A673 (cell line): Measurements from ENCODE around the gene CNKSR1. TPM values are rescaled to one million over a fixed set of nuclear protein-coding genes. Genes with fewer than 3 reads are reported as not detected.

Source experiments
- BruUV-seq: library from RNA; stranded (reverse); fragments of 400-500 nt; replicated peaks from 2 replicates; lab custom pipeline; 2021; lab: Mats Ljungman, UMichigan
- CTCF ChIA-PET: fragments of 300-600 bp; sonication (Branson Sonifier 250); formaldehyde crosslinking; loops from one replicate; lab custom pipeline; 2022; ENCODE audit warnings: antibody characterized with exemption; lab: Charles Lee
- POLR2A ChIA-PET: fragments of 300-600 bp; sonication (Branson Sonifier 250); formaldehyde crosslinking; loops from one replicate; lab custom pipeline; 2022; ENCODE audit warnings: antibody characterized with exemption; ENCODE audit not compliant: low non-redundant PET; lab: Charles Lee
- DNase-seq: peaks from one replicate; pipeline ENCODE4 v3.0.0-alpha.2; 2015; ENCODE audit warnings: low spot score
- H3K27ac ChIP-seq: fragments of 200-600 bp; sonication (generic); 2 replicates; pipeline ENCODE4 v1.5.1; 2016; ENCODE audit warnings: mixed run types, low read depth, mild to moderate bottlenecking, mixed read lengths, antibody characterized with exemption, low read length; ENCODE audit not compliant: poor library complexity, severe bottlenecking
- H3K27me3 ChIP-seq: fragments of 200-600 bp; sonication (generic); replicated peaks from 2 replicates; pipeline ENCODE4 v1.6.1; 2017; ENCODE audit warnings: mixed run types, low read depth, mild to moderate bottlenecking, mixed read lengths, antibody characterized with exemption, low read length; ENCODE audit not compliant: insufficient read depth, poor library complexity
- H3K36me3 ChIP-seq: fragments of 200-600 bp; sonication (generic); 2 replicates; pipeline ENCODE4 v1.6.1; 2016; ENCODE audit warnings: mixed run types, mild to moderate bottlenecking, mixed read lengths, antibody characterized with exemption, low read length; ENCODE audit not compliant: insufficient read depth, poor library complexity, severe bottlenecking
- H3K4me1 ChIP-seq: fragments of 200-600 bp; sonication (generic); 2 replicates; pipeline ENCODE4 v1.6.1; 2017; ENCODE audit warnings: mixed run types, mild to moderate bottlenecking, mixed read lengths, antibody characterized with exemption, low read length; ENCODE audit not compliant: insufficient read depth, poor library complexity, severe bottlenecking
- H3K4me3 ChIP-seq: fragments of 200-600 bp; sonication (generic); 2 replicates; pipeline ENCODE4 v1.5.1; 2016; ENCODE audit warnings: low read depth, mixed run types, mild to moderate bottlenecking, mixed read lengths, low read length; ENCODE audit not compliant: poor library complexity, severe bottlenecking
- H3K9me3 ChIP-seq: fragments of 200-600 bp; sonication (generic); 2 replicates; pipeline ENCODE4 v1.6.1; 2016; ENCODE audit warnings: mixed run types, low read depth, mild to moderate bottlenecking, mixed read lengths, antibody characterized with exemption, low read length; ENCODE audit not compliant: poor library complexity, severe bottlenecking
- CTCF ChIP-seq: fragments of 300-800, 200-600 bp; sonication (generic); conservative IDR thresholded peaks from 2 replicates; pipeline ENCODE4 v1.5.1; 2017; ENCODE audit warnings: low read depth, mild to moderate bottlenecking, antibody characterized with exemption, low read length, moderate library complexity, mixed read lengths
- EZH2 ChIP-seq: fragments of 200-600 bp; sonication (generic); IDR thresholded peaks from 2 replicates; pipeline ENCODE4 v1.6.1; 2017; ENCODE audit warnings: borderline replicate concordance, low read depth, mild to moderate bottlenecking, mixed read lengths, antibody characterized with exemption, low read length; ENCODE audit not compliant: poor library complexity, severe bottlenecking
- intact Hi-C: fragments of 100-400 bp; cut with micrococcal nuclease; formaldehyde crosslinking; loops from one replicate; pipeline ENCODE4 v1.10.0; 2022; ENCODE audit not compliant: unreplicated experiment
- total RNA-seq: library from RNA; stranded (reverse); gene quantifications from 2 replicates; pipeline ENCODE4 v1.2.3, GENCODE V29; 2021

Gene CNKSR1
- total RNA-seq, 1 experiment from 2014 or later, result 1.8 TPM

DNA sequence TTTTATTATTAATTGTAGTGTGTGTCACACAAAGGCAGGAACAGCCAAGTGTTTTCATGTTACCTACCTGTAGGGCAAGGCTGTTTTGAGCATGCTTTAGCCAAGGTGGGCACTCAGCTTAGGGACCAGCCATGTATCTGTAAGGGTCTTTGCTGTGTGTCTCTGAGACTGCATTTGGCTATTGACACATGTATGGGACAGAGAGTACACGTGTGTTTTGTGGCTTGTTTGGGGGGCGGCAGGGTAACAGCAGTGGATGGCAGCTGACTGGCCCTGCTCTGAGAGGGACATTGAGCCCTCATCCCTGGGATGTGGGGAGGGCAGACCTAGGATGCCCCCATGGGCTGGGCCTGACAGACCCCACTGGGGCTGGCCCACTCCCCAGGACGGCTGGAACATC lies 20.0 kb downstream of the CNKSR1 start:
- ChIA-PET CTCF (no interaction called here), POLR2A (no interaction called here)
- TF ChIP-seq CTCF (no peak), EZH2 (no peak)

GRCh38 chr1:26197813-26198212 lies 20.5 kb downstream of the CNKSR1 start:
- H3K27ac ChIP-seq, result no peak overlapping the region
- no TSS peak for BruUV-seq
- no peaks in the 10 kb centered on the region for H3K9me3 ChIP-seq
- ChIA-PET CTCF (no interaction called here), POLR2A (no interaction called here)
- H3K36me3 ChIP-seq, result no peaks in the 10 kb centered on the region
- no peaks in the 10 kb centered on the region for H3K27me3 ChIP-seq
- no peak for TF ChIP-seq EZH2
- no peak for TF ChIP-seq CTCF
- H3K4me3 ChIP-seq, result no peak overlapping the region
- no peak for DNase-seq
- no peaks in the 10 kb centered on the region for H3K4me1 ChIP-seq
- intact Hi-C loops, result no loop called here

More for the DNA sequence above, 20.0 kb downstream of the CNKSR1 start:
- Histone ChIP-seq H3K27me3 (no peaks in the 10 kb centered on the region), H3K9me3 (no peaks in the 10 kb centered on the region), H3K36me3 (no peaks in the 10 kb centered on the region), H3K27ac (no peak overlapping the region), H3K4me3 (no peak overlapping the region), H3K4me1 (no peaks in the 10 kb centered on the region)
- intact Hi-C loops, result no loop called here
- BruUV-seq, result no TSS peak
- DNase-seq, result no peak

DNA sequence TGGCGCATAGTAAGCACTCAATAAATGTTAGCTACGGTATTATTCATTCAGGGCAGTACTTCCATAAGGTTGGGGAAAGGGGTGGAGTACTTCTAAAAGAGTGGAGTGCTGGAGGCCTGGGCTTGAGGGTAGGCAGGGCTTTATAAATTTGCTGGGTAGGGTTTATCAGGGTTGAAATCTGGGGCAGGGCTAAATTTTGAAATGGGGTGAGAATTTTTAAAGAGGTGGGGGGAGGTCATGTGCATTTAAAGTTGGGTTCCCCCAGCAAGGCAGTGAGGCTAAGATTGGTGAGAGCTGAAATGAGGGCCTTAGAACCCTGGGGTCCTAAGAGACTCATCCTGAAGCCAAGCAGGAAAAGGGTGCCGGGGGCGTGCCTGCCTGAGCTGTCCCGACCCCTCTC lies 23.1 kb downstream of the CNKSR1 start:
- TF ChIP-seq CTCF (no peak), EZH2 (no peak)
- POLR2A ChIA-PET, result no interaction called here
- CTCF ChIA-PET, result interaction anchor here (0.6 kb wide), 1 partner anchor 201 kb away, joined by 7 read pairs; no protein-coding TSS in a partner anchor
- H3K27me3 ChIP-seq, result no peaks in the 10 kb centered on the region
- no peak for DNase-seq
- no peaks in the 10 kb centered on the region for H3K9me3 ChIP-seq
- H3K36me3 ChIP-seq, result no peaks in the 10 kb centered on the region
- intact Hi-C loops, result no loop called here
- H3K4me1 ChIP-seq, result no peaks in the 10 kb centered on the region
- H3K27ac ChIP-seq, result no peak overlapping the region
- H3K4me3 ChIP-seq, result no peak overlapping the region
- no TSS peak for BruUV-seq
